ENCODE data around the gene ZBTB43.

GRCh38 chr9:126802318-126803059 lies 2.4 kb upstream of the ZBTB43 start:
- TF ChIP-seq CTCF (IDR thresholded peaks at IDR 0.05) (no peak), POLR2A (IDR thresholded peaks at IDR 0.05) (no peak)

Measured in Peyer's patch (tissue), 4 donors.